Rectal smooth muscle tissue (tissue), 1 donor: ENCODE data around the gene TMF1.

Source experiments
- H3K27ac ChIP-seq: one replicate; pipeline ENCODE4 v1.7.0; 2013; ENCODE audit warnings: low read depth, low read length, inconsistent platforms
- H3K27me3 ChIP-seq: one replicate; pipeline ENCODE4 v1.7.0; 2013; ENCODE audit warnings: low read length; ENCODE audit not compliant: control insufficient read depth, insufficient read depth
- H3K36me3 ChIP-seq: one replicate; pipeline ENCODE4 v1.7.0; 2013; ENCODE audit warnings: low read length; ENCODE audit not compliant: control insufficient read depth, insufficient read depth
- H3K4me1 ChIP-seq: one replicate; pipeline ENCODE4 v1.7.0; 2013; ENCODE audit warnings: low read length; ENCODE audit not compliant: control insufficient read depth, insufficient read depth
- H3K4me3 ChIP-seq: one replicate; pipeline ENCODE4 v1.7.0; 2013; ENCODE audit warnings: low read length
- H3K9ac ChIP-seq: one replicate; pipeline ENCODE4 v1.7.0; 2013; ENCODE audit warnings: low read length

TMF1 gene

GRCh38 chr3:68977486-68978167 lies 74.5 kb downstream of the TMF1 start:
- no peak overlapping the region for H3K9ac ChIP-seq
- no peaks in the 10 kb centered on the region for H3K4me1 ChIP-seq
- H3K4me3 ChIP-seq, result no peak overlapping the region
- peaks cover 20% of the 10 kb centered on the region for H3K36me3 ChIP-seq
- no peak overlapping the region for H3K27ac ChIP-seq
- H3K27me3 ChIP-seq, result no peaks in the 10 kb centered on the region

- Histone ChIP-seq H3K4me1 (no peaks in the 10 kb centered on the region), H3K9ac (no peak overlapping the region), H3K27me3 (no peaks in the 10 kb centered on the region), H3K36me3 (peaks cover 14% of the 10 kb centered on the region), H3K27ac (no peak overlapping the region), H3K4me3 (no peak overlapping the region)
Observed at GRCh38 chr3:68974711-68975110, 77.4 kb downstream of the TMF1 start.

GRCh38 chr3:68973639-68974038 lies 78.5 kb downstream of the TMF1 start:
- no peak overlapping the region for H3K27ac ChIP-seq
- no peak overlapping the region for H3K4me3 ChIP-seq
- H3K36me3 ChIP-seq, result peaks cover 6% of the 10 kb centered on the region
- H3K4me1 ChIP-seq, result no peaks in the 10 kb centered on the region
- H3K9ac ChIP-seq, result no peak overlapping the region
- H3K27me3 ChIP-seq, result no peaks in the 10 kb centered on the region

- H3K4me1 ChIP-seq, result no peaks in the 10 kb centered on the region
- H3K36me3 ChIP-seq, result no peaks in the 10 kb centered on the region
- no peaks in the 10 kb centered on the region for H3K27me3 ChIP-seq
- H3K4me3 ChIP-seq, result no peak overlapping the region
- no peak overlapping the region for H3K27ac ChIP-seq
- H3K9ac ChIP-seq, result no peak overlapping the region
Observed at GRCh38 chr3:68972358-68972979, 79.7 kb downstream of the TMF1 start.
